Raji (cell line): ENCODE measurements around the gene CYB561D1.
A peak's percentile ranks its signal among the peaks of the same experiment; 100 is the strongest.

ENCODE experiments used
- POLR2A ChIP-seq: IDR thresholded peaks from 2 replicates; pipeline ENCODE4 v1.6.1; 2011; ENCODE audit warnings: low read depth, low read length, control low read depth; ENCODE audit not compliant: insufficient read depth

CYB561D1 gene, protein sequence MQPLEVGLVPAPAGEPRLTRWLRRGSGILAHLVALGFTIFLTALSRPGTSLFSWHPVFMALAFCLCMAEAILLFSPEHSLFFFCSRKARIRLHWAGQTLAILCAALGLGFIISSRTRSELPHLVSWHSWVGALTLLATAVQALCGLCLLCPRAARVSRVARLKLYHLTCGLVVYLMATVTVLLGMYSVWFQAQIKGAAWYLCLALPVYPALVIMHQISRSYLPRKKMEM

GRCh38 chr1:109493805-109494539 is at the start of gene CYB561D1:
CYB561D1 (plus strand) TSS chr1:109494094; CDS start chr1:109494140, 46 bp downstream.
- peak; percentile 88 for TF ChIP-seq POLR2A

- TF ChIP-seq POLR2A, result no peak
Measured at GRCh38 chr1:109444346-109444745, 49.5 kb upstream of the CYB561D1 start.

DNA sequence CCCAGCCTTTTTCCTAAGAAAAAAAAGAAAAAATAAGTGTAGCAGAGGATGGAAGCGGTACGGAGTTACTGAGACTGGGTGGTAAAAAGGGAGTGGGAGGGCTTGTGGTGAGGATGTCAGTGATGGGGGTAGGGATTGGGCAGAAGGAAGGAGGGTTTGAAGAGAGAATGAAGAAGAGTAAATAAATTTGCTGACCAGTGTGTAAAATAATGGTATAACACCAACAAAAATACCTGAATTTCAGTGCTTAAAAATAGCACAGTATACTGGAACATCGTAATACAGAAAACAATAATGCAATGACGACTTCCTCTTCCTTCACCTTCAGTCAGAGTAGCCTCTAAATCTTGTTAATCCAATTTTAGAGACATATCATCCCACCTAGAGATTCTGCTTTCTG is 46.4 kb upstream of the CYB561D1 start:
- TF ChIP-seq POLR2A, result no peak

DNA sequence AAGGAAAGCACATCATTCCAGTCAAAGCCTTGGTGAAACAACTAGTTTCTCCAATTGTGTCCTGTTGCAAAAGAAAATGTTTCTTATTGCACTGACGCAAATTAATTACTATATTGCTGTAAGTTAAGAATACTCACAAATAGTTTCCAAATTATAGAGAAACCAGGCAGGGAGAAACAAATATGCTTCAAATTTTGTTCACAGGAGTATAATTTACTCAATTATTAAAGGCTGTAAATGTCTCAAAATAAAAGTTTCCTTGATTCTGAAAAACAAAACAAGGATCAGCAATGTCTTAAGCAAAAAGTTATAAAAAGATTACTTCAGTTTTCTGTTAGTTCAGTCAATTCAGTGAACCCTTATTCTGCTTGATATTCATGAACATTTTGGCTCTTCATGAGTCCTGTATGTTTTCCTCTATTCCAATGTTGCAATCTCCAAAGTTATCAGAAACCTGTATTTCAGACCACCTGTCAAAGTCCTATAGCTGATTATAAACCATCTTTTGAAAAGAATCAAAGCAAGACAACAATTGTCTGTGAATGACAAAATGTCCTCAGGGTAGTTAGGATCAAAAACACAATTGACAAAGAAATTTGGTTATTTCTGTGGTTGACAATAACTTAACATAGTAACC is 39.3 kb upstream of the CYB561D1 start:
- TF ChIP-seq POLR2A, result no peak

- TF ChIP-seq POLR2A, result no peak
Measured at GRCh38 chr1:109457819-109458218, 36.1 kb upstream of the CYB561D1 start.

- no peak for TF ChIP-seq POLR2A
Measured at GRCh38 chr1:109466125-109466451, 27.8 kb upstream of the CYB561D1 start.

DNA sequence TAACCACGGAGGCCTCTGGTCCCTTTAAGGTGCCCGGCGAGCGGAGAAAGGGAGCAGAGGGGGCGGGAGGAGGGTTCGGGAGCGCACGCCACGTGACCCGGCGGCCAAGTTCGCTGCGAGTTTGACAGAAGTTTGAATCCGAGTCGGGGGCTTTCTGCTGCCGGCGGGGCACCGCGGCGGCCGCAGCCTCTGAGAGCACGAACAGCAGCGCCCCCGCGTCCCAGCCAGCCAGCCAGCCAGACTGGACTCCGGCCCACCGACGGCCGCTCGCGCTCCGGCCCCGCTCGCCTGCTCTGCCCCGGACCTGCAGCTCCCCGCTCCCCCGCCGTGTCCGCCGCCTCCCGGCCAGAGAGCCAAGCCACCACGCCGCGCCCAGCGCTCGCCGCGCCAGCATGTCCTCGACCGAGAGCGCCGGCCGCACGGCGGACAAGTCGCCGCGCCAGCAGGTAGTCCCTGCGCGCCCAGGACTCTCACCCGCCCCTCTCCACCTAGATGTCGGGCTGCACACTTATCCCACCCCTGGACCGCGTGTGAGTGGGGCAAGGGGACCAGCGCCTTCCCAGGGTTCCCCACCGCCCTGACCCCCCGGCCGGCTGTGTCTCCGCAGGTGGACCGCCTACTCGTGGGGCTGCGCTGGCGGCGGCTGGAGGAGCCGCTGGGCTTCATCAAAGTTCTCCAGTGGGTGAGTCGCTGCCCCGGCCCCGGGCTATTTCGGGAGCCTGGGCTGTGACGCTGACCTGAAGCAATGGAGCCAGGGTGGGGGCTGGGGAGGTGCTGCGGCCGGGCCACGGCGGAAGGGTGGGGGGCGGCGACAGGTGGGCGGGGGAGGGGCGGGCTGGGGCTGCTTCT is 27.2 kb upstream of the CYB561D1 start, which contains the start of gene SYPL2:
Gene SYPL2 (plus strand): TSS at position 95 of the 849 bp plus-strand sequence. CDS start 298 bp downstream, at position 393.
- TF ChIP-seq POLR2A, result no peak

DNA sequence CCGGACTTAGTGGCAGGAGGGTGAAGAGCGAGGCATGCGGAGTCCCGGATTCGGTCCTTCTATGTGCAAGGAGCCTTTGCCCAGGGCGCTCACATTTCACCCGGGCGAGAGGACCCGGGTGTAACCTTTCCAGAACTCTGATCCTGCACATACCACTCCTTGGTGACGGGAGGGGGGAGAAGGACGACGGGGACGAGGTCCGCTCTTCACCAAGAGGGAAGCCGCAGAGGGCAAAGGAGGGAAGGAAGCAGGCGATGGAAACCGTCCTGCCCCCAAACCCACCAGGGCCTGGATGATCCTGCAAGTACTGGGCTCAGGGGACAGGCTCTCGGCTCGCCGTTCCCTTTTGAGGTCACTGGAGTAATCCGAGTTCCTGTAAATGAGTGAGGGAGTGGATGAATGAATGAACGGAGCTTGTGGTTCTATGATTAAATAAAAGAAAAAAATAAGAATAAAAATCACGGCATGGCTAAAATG is 26.6 kb upstream of the CYB561D1 start:
- no peak for TF ChIP-seq POLR2A

DNA sequence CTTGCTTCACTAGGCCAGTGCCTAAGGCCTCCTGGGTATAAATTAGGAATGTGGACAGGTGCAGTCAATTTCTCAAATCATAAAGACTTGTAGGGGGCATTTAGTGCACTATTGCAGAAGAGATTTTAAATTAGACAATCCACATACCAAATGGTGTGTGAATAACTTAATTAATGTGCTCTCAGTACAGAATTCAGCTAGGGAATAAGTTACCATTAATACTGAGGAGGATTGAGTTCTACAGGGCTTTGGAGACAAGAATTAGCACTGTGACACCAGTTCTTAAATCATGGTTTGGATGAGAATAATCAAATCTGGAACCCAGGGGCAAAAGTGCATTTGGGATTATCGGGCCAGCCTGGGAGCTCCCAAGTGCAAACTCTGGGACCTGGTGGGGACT is 25.8 kb upstream of the CYB561D1 start:
- no peak for TF ChIP-seq POLR2A

- no peak for TF ChIP-seq POLR2A
Measured at GRCh38 chr1:109468903-109469302, 25.0 kb upstream of the CYB561D1 start.

GRCh38 chr1:109470245-109470644 is 23.6 kb upstream of the CYB561D1 start:
- no peak for TF ChIP-seq POLR2A

GRCh38 chr1:109472779-109473178 is 21.1 kb upstream of the CYB561D1 start:
- TF ChIP-seq POLR2A, result no peak

DNA sequence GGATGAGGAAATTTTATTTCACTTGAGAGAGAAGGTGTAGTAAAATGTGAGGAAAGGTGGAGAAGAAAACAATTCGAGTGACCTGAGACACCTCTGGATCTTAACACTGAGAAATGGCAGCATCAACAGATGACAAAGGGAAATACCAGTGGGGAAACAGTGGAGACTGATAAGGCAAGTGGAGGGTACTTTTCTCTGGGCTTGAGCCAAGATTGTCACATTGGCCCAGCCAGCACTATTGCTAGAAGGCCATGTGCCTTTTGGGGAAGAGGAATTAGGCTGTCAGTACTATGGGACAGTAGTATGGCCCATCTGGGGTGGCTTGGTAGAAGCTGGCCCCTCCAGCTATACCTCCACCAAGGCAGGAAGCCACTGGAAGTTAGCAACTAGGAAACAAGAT is 19.2 kb upstream of the CYB561D1 start:
- TF ChIP-seq POLR2A, result no peak

GRCh38 chr1:109475261-109475660 is 18.6 kb upstream of the CYB561D1 start:
- TF ChIP-seq POLR2A, result no peak

- TF ChIP-seq POLR2A, result no peak
Measured at GRCh38 chr1:109476825-109477224, 17.1 kb upstream of the CYB561D1 start.

DNA sequence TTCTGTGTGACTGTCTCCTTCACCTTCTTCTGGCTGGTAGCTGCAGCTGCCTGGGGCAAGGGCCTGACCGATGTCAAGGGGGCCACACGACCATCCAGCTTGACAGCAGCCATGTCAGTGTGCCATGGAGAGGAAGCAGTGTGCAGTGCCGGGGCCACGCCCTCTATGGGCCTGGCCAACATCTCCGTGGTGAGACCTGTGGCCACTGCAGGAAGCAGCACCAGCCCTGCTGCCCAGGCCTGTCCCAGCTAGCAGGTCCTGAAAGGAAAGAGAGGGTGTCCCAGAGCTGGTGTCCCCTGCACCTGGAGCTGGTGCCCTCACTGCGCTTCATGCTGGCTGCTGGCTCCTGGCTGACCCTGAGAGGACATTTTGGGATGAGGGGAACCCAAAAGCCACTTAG is 16.1 kb upstream of the CYB561D1 start:
- peak; percentile 33; the same call in 1 of the 2 replicates for TF ChIP-seq POLR2A

GRCh38 chr1:109478806-109479205 is 15.1 kb upstream of the CYB561D1 start:
- no peak for TF ChIP-seq POLR2A
